WTC11 (cell line): ENCODE measurements around the gene HOXD8. TPM values are rescaled to one million over a fixed set of nuclear protein-coding genes. Genes with fewer than 3 reads are reported as not detected.

Source experiments
- ATAC-seq: fragments of 200-7000 bp; cut with Tn5 transposase; 2 replicates; pipeline ENCODE4 v1.10.0; 2021; ENCODE audit warnings: mild to moderate bottlenecking, moderate library complexity
- CTCF ChIA-PET: fragments of 300-600 bp; sonication (Branson Sonifier 250); formaldehyde crosslinking; loops from one replicate; lab custom pipeline; 2021; ENCODE audit warnings: antibody characterized with exemption; lab: Charles Lee
- POLR2A ChIA-PET: fragments of 350-600 bp; sonication (Branson Sonifier 250); formaldehyde crosslinking; loops from one replicate; lab custom pipeline; 2021; ENCODE audit warnings: antibody characterized with exemption; lab: Charles Lee
- DNase-seq: peaks from one replicate; pipeline ENCODE4 v3.0.0; 2021; ENCODE audit warnings: low spot score
- H3K27ac Mint-ChIP-seq: 2 replicates; pipeline ENCODE4 v1.8.0; 2021; ENCODE audit warnings: mixed read lengths
- H3K27me3 Mint-ChIP-seq: 2 replicates; pipeline ENCODE4 v1.8.0; 2021; ENCODE audit warnings: low read depth, mild to moderate bottlenecking, moderate library complexity, mixed read lengths
- H3K36me3 Mint-ChIP-seq: 2 replicates; pipeline ENCODE4 v1.8.0; 2021; ENCODE audit warnings: mixed read lengths
- H3K4me1 Mint-ChIP-seq: 2 replicates; pipeline ENCODE4 v1.8.0; 2022; ENCODE audit warnings: mixed read lengths
- H3K4me3 Mint-ChIP-seq: 2 replicates; pipeline ENCODE4 v1.8.0; 2021; ENCODE audit warnings: mild to moderate bottlenecking, moderate library complexity, mixed read lengths
- H3K9me3 Mint-ChIP-seq: 2 replicates; pipeline ENCODE4 v1.8.0; 2021; ENCODE audit warnings: mixed read lengths
- CBFB ChIP-seq: sonication (generic); formaldehyde crosslinking; IDR thresholded peaks from 2 replicates; pipeline ENCODE4 v1.8.1; 2022; ENCODE audit warnings: mild to moderate bottlenecking, low read depth, missing genetic modification reagents
- CREB1 ChIP-seq: sonication (generic); formaldehyde crosslinking; IDR thresholded peaks from 2 replicates; pipeline ENCODE4 v1.8.0; 2023; ENCODE audit warnings: mild to moderate bottlenecking, missing genetic modification reagents
- EMX1 ChIP-seq: fragments of 250-450 bp; sonication (Bioruptor Pico); IDR thresholded peaks from 2 replicates; pipeline ENCODE4 v1.8.0; 2021; ENCODE audit warnings: mild to moderate bottlenecking
- ETV6 ChIP-seq: sonication (generic); formaldehyde crosslinking; IDR thresholded peaks from 2 replicates; pipeline ENCODE4 v1.8.1; 2022; ENCODE audit warnings: mild to moderate bottlenecking, missing genetic modification reagents
- FOXP1 ChIP-seq: sonication (generic); formaldehyde crosslinking; IDR thresholded peaks from 2 replicates; pipeline ENCODE4 v1.8.0; 2022; ENCODE audit warnings: missing genetic modification reagents, mild to moderate bottlenecking, moderate library complexity, borderline replicate concordance
- GRHL2 ChIP-seq: fragments of 250-450 bp; sonication (Bioruptor Pico); IDR thresholded peaks from 2 replicates; pipeline ENCODE4 v1.8.0; 2022; ENCODE audit warnings: mild to moderate bottlenecking, moderate library complexity; ENCODE audit not compliant: insufficient replicate concordance, severe bottlenecking
- JAZF1 ChIP-seq: fragments of 250-450 bp; sonication (Bioruptor Pico); IDR thresholded peaks from 2 replicates; pipeline ENCODE4 v1.9.0; 2021; ENCODE audit warnings: moderate library complexity, mild to moderate bottlenecking, inconsistent platforms
- MAX ChIP-seq: sonication (generic); formaldehyde crosslinking; IDR thresholded peaks from 2 replicates; pipeline ENCODE4 v1.8.0; 2022; ENCODE audit warnings: mild to moderate bottlenecking, missing genetic modification reagents
- MLX ChIP-seq: sonication (generic); formaldehyde crosslinking; IDR thresholded peaks from 2 replicates; pipeline ENCODE4 v1.8.1; 2023; ENCODE audit warnings: mild to moderate bottlenecking, missing genetic modification reagents, moderate library complexity
- SMAD3 ChIP-seq: sonication (generic); formaldehyde crosslinking; IDR thresholded peaks from 2 replicates; pipeline ENCODE4 v1.8.0; 2022; ENCODE audit warnings: missing genetic modification reagents, mild to moderate bottlenecking, borderline replicate concordance
- TCF7 ChIP-seq: sonication (generic); formaldehyde crosslinking; IDR thresholded peaks from 2 replicates; pipeline ENCODE4 v1.8.0; 2022; ENCODE audit warnings: mild to moderate bottlenecking, low read depth, missing genetic modification reagents, moderate library complexity
- ZNF138 ChIP-seq: sonication (generic); formaldehyde crosslinking; conservative IDR thresholded peaks from 2 replicates; pipeline ENCODE4 v1.8.1; 2022; ENCODE audit warnings: mild to moderate bottlenecking, moderate library complexity, missing genetic modification reagents
- ZSCAN18 ChIP-seq: fragments of 250-450 bp; sonication (Bioruptor Pico); IDR thresholded peaks from 2 replicates; pipeline ENCODE4 v2.1.2; 2022; ENCODE audit warnings: mild to moderate bottlenecking, moderate library complexity
- total RNA-seq: library from RNA; stranded (reverse); gene quantifications from 3 replicates; pipeline ENCODE4 v1.2.3, GENCODE V29; 2021
- TF ChIP-seq, protein P1 (sequence below): sonication (generic); formaldehyde crosslinking; IDR thresholded peaks from 2 replicates; pipeline ENCODE4 v1.8.0; 2023; ENCODE audit warnings: missing genetic modification reagents, mild to moderate bottlenecking, borderline replicate concordance
- TF ChIP-seq, protein P2 (sequence below): sonication (generic); formaldehyde crosslinking; IDR thresholded peaks from 2 replicates; pipeline ENCODE4 v1.8.1; 2023; ENCODE audit warnings: mild to moderate bottlenecking, moderate library complexity, missing genetic modification reagents
- TF ChIP-seq, protein P3 (sequence below): sonication (generic); formaldehyde crosslinking; IDR thresholded peaks from 2 replicates; pipeline ENCODE4 v1.8.0; 2023; ENCODE audit warnings: mild to moderate bottlenecking, missing genetic modification reagents
- TF ChIP-seq, protein P4 (sequence below): sonication (generic); formaldehyde crosslinking; IDR thresholded peaks from 2 replicates; pipeline ENCODE4 v1.8.0; 2022; ENCODE audit warnings: mild to moderate bottlenecking, missing genetic modification reagents
- TF ChIP-seq, protein P5 (sequence below): sonication (generic); formaldehyde crosslinking; IDR thresholded peaks from 2 replicates; pipeline ENCODE4 v1.8.0; 2023; ENCODE audit warnings: missing genetic modification reagents
- TF ChIP-seq, protein P6 (sequence below): sonication (generic); formaldehyde crosslinking; IDR thresholded peaks from 2 replicates; pipeline ENCODE4 v1.8.1; 2022; ENCODE audit warnings: mild to moderate bottlenecking, moderate library complexity, missing genetic modification reagents

Gene HOXD8
- total RNA-seq, 1 experiment from 2014 or later, result not detected

DNA sequence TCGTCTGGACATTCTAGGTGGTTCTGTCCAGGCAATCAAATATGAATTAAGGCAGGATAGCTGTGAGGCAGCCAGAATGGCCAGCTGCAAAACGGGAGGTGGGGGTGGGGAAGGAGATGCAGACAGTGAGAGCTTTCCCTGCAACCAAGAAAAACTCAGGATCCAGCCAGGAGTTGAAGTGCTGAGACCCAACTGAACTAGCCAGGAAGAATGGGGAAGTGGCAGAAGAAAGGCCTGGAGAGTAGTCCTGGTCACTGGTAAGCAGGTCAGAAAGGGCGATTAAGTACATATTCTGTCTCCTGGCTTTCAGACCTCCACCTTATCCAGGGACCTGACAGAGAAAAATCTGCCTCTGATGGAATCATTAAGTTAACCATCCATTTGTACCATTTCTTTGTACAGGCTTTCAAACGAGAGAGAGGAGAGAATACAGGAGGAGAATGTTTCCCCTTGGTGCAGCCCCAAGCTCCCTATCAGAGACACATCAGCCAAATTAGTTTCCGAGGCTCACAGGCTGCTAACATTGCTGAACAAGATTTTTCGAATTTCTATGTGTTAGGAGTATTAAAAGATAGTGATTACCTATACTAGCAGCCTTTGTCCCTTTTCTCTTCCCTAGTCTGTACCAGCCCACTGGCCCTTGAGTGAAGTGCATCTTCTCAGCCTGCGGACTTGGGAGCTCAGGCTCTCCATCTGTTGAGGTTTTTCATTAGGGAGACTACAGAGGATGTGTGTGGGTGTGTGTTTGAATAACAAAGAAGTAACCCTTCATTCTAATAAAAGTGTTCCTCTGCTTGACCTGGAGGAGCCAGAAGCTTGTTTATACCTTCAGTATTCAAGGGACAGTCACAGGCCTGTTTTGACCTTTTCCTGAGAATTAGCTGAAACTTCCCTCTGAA lies 46.5 kb downstream of the HOXD8 start:
- POLR2A ChIA-PET, result interaction anchor here (0.7 to 1.8 kb wide), 4 partner anchors 10 to 15 kb away, joined by 3 to 5 read pairs (median 3); no protein-coding TSS in a partner anchor
- TF ChIP-seq EMX1 (CRISPR knock-in tag) (no peak), MAX (CRISPR knock-in tag) (no peak), ZSCAN18 (CRISPR knock-in tag) (no peak), FOXP1 (no peak), TCF7 (CRISPR knock-in tag) (no peak), SMAD3 (CRISPR knock-in tag) (no peak), CBFB (CRISPR knock-in tag) (no peak), CREB1 (CRISPR knock-in tag) (no peak), GRHL2 (CRISPR knock-in tag) (no peak), ZNF138 (CRISPR knock-in tag) (no peak), MLX (CRISPR knock-in tag) (no peak), ETV6 (CRISPR knock-in tag) (no peak), JAZF1 (CRISPR knock-in tag) (no peak)
- TF ChIP-seq, protein P1, sequence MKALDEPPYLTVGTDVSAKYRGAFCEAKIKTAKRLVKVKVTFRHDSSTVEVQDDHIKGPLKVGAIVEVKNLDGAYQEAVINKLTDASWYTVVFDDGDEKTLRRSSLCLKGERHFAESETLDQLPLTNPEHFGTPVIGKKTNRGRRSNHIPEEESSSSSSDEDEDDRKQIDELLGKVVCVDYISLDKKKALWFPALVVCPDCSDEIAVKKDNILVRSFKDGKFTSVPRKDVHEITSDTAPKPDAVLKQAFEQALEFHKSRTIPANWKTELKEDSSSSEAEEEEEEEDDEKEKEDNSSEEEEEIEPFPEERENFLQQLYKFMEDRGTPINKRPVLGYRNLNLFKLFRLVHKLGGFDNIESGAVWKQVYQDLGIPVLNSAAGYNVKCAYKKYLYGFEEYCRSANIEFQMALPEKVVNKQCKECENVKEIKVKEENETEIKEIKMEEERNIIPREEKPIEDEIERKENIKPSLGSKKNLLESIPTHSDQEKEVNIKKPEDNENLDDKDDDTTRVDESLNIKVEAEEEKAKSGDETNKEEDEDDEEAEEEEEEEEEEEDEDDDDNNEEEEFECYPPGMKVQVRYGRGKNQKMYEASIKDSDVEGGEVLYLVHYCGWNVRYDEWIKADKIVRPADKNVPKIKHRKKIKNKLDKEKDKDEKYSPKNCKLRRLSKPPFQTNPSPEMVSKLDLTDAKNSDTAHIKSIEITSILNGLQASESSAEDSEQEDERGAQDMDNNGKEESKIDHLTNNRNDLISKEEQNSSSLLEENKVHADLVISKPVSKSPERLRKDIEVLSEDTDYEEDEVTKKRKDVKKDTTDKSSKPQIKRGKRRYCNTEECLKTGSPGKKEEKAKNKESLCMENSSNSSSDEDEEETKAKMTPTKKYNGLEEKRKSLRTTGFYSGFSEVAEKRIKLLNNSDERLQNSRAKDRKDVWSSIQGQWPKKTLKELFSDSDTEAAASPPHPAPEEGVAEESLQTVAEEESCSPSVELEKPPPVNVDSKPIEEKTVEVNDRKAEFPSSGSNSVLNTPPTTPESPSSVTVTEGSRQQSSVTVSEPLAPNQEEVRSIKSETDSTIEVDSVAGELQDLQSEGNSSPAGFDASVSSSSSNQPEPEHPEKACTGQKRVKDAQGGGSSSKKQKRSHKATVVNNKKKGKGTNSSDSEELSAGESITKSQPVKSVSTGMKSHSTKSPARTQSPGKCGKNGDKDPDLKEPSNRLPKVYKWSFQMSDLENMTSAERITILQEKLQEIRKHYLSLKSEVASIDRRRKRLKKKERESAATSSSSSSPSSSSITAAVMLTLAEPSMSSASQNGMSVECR (CRISPR knock-in tag), result no peak
- TF ChIP-seq, protein P2, sequence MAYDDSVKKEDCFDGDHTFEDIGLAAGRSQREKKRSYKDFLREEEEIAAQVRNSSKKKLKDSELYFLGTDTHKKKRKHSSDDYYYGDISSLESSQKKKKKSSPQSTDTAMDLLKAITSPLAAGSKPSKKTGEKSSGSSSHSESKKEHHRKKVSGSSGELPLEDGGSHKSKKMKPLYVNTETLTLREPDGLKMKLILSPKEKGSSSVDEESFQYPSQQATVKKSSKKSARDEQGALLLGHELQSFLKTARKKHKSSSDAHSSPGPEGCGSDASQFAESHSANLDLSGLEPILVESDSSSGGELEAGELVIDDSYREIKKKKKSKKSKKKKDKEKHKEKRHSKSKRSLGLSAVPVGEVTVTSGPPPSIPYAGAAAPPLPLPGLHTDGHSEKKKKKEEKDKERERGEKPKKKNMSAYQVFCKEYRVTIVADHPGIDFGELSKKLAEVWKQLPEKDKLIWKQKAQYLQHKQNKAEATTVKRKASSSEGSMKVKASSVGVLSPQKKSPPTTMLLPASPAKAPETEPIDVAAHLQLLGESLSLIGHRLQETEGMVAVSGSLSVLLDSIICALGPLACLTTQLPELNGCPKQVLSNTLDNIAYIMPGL (CRISPR knock-in tag), result no peak
- TF ChIP-seq, protein P3, sequence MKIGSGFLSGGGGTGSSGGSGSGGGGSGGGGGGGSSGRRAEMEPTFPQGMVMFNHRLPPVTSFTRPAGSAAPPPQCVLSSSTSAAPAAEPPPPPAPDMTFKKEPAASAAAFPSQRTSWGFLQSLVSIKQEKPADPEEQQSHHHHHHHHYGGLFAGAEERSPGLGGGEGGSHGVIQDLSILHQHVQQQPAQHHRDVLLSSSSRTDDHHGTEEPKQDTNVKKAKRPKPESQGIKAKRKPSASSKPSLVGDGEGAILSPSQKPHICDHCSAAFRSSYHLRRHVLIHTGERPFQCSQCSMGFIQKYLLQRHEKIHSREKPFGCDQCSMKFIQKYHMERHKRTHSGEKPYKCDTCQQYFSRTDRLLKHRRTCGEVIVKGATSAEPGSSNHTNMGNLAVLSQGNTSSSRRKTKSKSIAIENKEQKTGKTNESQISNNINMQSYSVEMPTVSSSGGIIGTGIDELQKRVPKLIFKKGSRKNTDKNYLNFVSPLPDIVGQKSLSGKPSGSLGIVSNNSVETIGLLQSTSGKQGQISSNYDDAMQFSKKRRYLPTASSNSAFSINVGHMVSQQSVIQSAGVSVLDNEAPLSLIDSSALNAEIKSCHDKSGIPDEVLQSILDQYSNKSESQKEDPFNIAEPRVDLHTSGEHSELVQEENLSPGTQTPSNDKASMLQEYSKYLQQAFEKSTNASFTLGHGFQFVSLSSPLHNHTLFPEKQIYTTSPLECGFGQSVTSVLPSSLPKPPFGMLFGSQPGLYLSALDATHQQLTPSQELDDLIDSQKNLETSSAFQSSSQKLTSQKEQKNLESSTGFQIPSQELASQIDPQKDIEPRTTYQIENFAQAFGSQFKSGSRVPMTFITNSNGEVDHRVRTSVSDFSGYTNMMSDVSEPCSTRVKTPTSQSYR (CRISPR knock-in tag), result no peak
- TF ChIP-seq, protein P4, sequence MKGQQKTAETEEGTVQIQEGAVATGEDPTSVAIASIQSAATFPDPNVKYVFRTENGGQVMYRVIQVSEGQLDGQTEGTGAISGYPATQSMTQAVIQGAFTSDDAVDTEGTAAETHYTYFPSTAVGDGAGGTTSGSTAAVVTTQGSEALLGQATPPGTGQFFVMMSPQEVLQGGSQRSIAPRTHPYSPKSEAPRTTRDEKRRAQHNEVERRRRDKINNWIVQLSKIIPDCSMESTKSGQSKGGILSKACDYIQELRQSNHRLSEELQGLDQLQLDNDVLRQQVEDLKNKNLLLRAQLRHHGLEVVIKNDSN (CRISPR knock-in tag), result no peak
- TF ChIP-seq, protein P5, sequence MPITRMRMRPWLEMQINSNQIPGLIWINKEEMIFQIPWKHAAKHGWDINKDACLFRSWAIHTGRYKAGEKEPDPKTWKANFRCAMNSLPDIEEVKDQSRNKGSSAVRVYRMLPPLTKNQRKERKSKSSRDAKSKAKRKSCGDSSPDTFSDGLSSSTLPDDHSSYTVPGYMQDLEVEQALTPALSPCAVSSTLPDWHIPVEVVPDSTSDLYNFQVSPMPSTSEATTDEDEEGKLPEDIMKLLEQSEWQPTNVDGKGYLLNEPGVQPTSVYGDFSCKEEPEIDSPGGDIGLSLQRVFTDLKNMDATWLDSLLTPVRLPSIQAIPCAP (CRISPR knock-in tag), result no peak
- TF ChIP-seq, protein P6, sequence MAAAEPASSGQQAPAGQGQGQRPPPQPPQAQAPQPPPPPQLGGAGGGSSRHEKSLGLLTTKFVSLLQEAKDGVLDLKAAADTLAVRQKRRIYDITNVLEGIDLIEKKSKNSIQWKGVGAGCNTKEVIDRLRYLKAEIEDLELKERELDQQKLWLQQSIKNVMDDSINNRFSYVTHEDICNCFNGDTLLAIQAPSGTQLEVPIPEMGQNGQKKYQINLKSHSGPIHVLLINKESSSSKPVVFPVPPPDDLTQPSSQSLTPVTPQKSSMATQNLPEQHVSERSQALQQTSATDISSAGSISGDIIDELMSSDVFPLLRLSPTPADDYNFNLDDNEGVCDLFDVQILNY, result no peak
- TF ChIP-seq, all 79 proteins: peak for 0
- Mint-ChIP-seq H3K4me3 (peak overlapping the region; percentile 58; the same call in 1 of the 2 replicates), H3K27me3 (peaks cover 100% of the 10 kb centered on the region), H3K9me3 (no peaks in the 10 kb centered on the region), H3K4me1 (peaks cover 49% of the 10 kb centered on the region), H3K36me3 (peaks cover 4% of the 10 kb centered on the region; the same call in 1 of the 2 replicates), H3K27ac (no peak overlapping the region)
- DNase-seq (no peak), ATAC-seq (no peak)
- CTCF ChIA-PET, result interaction anchor here (0.6 to 5.5 kb wide), 9 partner anchors 11 to 478 kb away, joined by 3 to 31 read pairs (median 4); no protein-coding TSS in a partner anchor
